GM12878 (cell line): ENCODE measurements around the gene TRIM60.
"Not testable (repeated sequence)": the region's sequence is repeated elsewhere in the genome, so short reads cannot be mapped to it uniquely, and the experiment has no call there.

ENCODE experiments used
- BCL3 ChIP-seq: IDR thresholded peaks from 2 replicates; pipeline ENCODE4 v1.6.1; 2011; ENCODE audit warnings: borderline replicate concordance, low read depth, mild to moderate bottlenecking, moderate library complexity, low read length; ENCODE audit not compliant: insufficient read depth, poor library complexity, severe bottlenecking
- CTCF ChIP-seq, 3 experiments: IDR thresholded peaks in 2 of 3; conservative IDR thresholded peaks in 1 of 3; 2 replicates each; pipeline ENCODE4 v1.5.1; 2011; ENCODE audit warnings: low read depth in 3 of 3, low read length in 3 of 3, mild to moderate bottlenecking in 3 of 3, control low read depth in 2 of 3, moderate library complexity in 2 of 3, inconsistent platforms in 1 of 3, mixed read lengths in 1 of 3; ENCODE audit not compliant: control insufficient read depth in 2 of 3, insufficient read depth in 1 of 3; ENCODE audit errors: extremely low read depth in 1 of 3
- HDAC6 ChIP-seq: fragments of 200-600 bp; sonication (generic); IDR thresholded peaks from one replicate; pipeline ENCODE4 v1.8.0; 2017; ENCODE audit warnings: antibody characterized with exemption; ENCODE audit not compliant: unreplicated experiment
- MAX ChIP-seq: IDR thresholded peaks from 2 replicates; pipeline ENCODE4 v1.6.1; 2012; ENCODE audit warnings: low read depth, low read length, improper control_type of control experiment
- NFIC ChIP-seq: IDR thresholded peaks from 2 replicates; pipeline ENCODE4 v1.6.1; 2012; ENCODE audit warnings: low read depth, mild to moderate bottlenecking, inconsistent platforms, low read length, moderate library complexity
- NKRF ChIP-seq: fragments of 450-650 bp; conservative IDR thresholded peaks from 2 replicates; pipeline ENCODE4 v1.6.1; 2017; ENCODE audit warnings: mild to moderate bottlenecking, moderate library complexity
- RFX5 ChIP-seq: IDR thresholded peaks from 2 replicates; pipeline ENCODE4 v1.6.1; 2011; ENCODE audit warnings: low read depth, low read length, improper control_type of control experiment
- RUNX3 ChIP-seq: IDR thresholded peaks from 2 replicates; pipeline ENCODE4 v1.6.1; 2012; ENCODE audit warnings: low read length, inconsistent platforms
- SMC3 ChIP-seq: IDR thresholded peaks from 2 replicates; pipeline ENCODE4 v1.6.1; 2011; ENCODE audit warnings: low read length, improper control_type of control experiment, borderline replicate concordance
- SRF ChIP-seq, 2 experiments: IDR thresholded peaks; 2 replicates each; pipeline ENCODE4 v1.6.1; 2011; ENCODE audit warnings: low read depth in 2 of 2, low read length in 2 of 2, mild to moderate bottlenecking in 1 of 2, moderate library complexity in 1 of 2

- not testable (repeated sequence) for TF ChIP-seq SRF (IDR thresholded peaks at IDR 0.05; ENCODE audit: low read depth in 2 of 2, low read length in 2 of 2); BCL3; HDAC6; CTCF (IDR thresholded peaks at IDR 0.05 in 2 of 3, conservative IDR thresholded peaks at IDR 0.05 in 1 of 3; ENCODE audit: control insufficient read depth in 2 of 3, extremely low read depth in 1 of 3, insufficient read depth in 1 of 3, low read depth in 3 of 3, low read length in 3 of 3); NKRF; RUNX3; SMC3; NFIC; RFX5; MAX
These were observed 53.0 kb downstream of the TRIM60 start for GRCh38 chr4:165084787-165085186.
